Limb (tissue), 2 donors: ENCODE results near the gene ASCC3.

ENCODE experiments used
- DNase-seq, 2 donors: peaks; one replicate each; pipeline ENCODE4 v3.0.0-alpha.2; 2016; ENCODE audit errors: extremely low spot score in 2 of 2

The ASCC3 gene

DNA sequence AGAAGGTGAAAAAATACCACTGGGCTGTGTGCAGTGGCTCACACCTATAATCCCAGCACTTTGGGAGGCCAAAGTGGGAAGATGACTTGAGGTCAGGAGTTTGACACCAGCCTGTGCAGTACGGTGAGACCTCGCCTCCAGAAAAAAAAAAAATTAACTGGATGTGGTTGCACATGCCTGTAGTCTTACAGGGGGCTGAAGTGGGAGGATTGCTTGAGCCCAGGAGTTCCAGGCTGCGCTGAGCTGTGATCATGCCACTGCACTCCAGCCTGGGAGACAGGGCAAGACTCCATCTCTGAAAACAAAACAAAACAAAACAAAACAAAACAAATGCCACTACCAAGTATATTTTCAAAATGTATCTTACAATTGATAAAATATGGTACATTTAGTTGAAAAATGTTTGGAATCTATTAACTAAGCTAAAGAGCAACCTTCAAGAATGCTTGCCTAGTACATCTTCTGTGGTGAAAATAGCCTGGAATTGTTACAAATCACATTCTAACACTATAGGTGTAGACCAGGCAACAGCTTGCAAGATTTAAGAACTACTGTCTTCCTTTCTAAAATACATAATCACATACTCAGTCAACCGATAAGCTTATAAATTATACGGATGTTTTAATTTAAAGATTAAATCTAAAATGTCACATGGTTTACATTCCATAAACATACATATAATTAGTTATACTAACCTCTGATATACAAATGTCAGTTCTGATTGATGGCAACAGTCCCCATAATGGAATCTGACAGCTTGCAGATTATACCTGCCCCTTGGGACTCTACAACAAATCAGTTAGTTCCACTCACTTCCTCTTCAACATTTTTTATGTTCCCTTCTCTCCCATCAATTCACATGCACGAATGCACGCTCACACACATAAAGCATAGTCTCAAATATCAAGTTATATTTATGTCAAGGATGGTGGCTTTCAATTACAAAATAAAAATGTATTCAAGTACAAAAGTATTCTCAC is 150.8 kb downstream of the ASCC3 start:
- DNase-seq, result no peak

DNA sequence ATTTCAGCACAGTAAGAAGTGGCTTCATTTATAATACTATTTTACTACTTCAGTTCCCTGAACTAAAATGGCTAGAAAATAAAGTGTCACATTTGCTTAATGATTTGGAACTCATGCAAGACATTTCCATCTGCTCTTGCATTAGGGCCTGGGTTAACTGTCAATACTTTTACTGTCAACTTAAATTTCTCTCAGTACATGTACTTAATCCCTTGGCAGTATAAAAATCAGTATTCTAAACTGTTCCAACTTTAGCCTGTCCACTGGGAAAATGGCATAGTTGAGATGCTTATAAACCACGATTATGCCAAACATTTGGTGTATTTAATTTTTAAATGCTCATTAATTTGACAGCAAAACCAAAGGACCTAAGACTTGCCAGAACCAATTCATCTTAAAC is 154.5 kb downstream of the ASCC3 start:
- no peak for DNase-seq

DNA sequence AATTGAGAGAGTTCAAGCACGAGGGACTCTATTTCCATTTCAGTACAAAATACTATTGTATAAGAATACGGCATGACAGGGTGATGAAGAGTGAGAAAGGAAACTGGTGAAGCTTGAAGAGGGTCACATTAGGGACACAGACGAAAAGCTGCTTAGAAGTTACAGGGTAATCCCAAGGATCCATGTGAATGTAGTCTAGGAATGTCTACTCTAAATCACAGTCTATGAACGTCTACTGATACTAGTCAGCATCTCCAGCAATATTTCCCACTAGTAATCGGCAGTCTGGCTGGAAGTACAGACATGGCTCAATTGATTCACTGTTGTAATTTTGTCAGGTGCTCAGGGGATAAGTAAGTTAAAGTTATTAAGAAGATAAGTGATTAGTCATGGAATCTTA is 156.4 kb downstream of the ASCC3 start:
- no peak for DNase-seq

DNA sequence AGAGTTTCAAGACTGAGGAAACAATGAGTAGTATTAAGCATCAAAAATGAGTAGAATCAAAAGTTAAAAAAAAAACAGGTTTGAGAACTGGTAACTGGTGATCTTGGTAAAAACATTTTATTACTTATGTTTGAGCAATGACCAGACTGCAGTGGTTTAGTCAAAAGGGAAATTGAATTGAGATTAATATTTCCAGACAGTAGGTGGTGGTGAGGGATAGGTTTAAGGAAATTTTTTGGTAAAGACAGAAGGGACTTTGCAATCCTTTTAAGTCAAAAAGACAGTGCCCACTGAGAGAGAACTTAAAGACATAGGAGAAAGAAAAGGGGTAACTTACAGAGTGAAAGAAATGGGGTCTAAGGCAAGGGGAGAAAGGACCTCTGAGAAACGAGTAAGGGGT is 156.9 kb downstream of the ASCC3 start:
- no peak for DNase-seq

DNA sequence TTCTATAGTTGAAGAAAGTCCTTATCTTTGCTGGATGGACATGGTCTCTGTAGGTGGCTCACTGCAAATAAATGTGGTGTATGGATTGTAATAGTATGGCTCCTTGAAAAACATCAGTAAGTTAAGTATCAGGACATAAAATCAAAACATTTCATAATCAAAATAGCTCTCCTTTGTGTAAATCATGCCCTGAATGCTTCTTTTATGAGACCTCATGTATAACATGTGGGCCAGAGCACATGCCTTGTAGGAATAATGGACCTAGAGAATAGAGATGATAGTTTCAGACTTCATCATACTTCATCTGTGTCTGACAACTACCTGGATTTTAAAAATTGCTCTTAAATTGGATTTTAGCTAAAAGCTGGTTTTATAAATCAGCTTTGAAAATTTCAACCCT is 159.9 kb downstream of the ASCC3 start:
- DNase-seq, result no peak

DNA sequence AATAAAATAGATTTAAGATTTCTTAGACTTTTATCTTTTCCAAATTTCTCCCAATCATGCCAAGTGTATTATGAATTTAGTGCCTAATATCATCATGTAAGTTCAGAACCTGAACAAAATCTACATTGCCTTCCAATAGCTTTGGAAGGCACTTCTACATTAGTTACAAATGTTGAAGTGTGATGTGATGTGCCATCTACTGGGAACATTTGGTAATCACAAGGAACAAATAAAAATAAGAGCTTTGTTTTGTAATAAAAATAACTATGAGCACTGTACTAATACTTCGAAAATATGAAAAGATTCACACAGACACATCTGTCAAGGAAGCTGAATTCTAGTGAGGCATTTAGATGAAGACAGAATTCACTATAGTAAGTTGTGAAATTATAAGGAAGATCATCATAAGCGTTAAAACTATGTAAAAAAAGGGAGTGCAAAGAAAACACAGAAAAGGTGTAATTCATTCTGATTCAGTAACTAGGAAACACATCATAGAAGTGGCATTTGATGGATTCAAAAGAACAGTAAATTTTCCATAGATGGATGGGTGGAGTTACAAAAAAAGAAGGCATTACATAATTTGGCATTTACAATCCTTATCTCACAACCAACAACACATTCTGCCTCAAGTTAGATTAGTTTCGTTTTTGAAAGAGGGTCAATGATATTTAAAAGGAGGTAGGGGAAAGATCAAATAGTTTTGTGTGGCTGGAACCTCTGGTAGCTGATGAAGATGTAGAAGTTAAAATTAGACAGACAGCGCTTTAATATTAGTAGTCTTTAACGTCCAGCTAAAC is 161.0 kb downstream of the ASCC3 start:
- no peak for DNase-seq

DNA sequence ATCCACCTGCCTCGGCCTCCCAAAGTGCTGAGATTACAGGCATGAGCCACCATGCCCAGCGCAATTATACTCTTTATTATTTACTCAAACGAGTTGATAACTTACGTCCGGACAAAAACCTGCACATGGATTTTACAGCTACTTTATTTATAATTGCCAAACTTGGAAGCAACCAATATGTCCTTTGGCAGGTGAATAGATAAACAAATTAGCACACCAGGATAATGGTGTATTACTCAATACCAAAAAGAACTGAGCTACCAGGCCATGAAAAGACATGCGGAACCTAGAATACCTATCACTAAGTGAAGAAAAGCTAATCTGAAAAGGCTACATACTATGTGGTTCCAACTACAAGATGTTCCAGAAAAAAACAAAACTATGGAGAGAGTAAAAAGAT is 168.1 kb downstream of the ASCC3 start:
- DNase-seq, result no peak

DNA sequence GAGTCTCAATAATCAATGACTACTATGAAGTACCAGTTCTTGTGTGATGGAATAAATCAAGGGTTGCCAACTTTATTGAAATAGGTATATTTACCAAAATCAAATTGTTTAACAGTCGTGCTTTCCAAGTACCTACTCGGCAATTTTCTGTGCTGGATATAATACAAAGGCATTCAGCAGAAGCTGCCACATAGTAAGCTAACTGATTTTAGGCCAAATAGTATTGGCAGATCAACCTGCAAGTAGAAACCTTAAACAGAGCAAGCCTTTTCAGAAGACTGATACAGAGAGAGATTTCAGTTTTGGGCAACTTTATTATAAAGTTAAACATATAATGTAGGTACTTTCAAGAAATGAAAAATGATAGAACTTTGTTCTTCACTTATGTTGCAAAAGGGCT is 174.6 kb downstream of the ASCC3 start:
- DNase-seq, result no peak

DNA sequence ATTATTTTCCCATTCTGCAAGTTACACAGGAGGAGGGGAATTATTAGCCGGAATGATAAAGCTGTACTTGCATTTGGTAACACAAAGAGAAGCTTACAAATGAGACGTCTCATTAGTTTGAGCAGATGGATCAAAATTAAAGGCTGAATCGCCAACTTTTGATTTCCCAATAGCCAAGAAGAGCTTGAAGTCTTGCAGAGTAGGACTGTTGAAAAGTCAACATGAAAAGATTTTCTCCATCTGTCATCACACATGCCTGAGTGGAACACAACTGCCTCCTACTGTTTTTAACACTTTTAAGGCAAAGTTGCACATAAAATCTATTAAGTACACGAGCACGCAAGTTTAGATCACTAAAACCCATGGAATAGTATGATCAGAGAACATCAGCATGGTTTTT is 176.2 kb downstream of the ASCC3 start:
- DNase-seq, result no peak

DNA sequence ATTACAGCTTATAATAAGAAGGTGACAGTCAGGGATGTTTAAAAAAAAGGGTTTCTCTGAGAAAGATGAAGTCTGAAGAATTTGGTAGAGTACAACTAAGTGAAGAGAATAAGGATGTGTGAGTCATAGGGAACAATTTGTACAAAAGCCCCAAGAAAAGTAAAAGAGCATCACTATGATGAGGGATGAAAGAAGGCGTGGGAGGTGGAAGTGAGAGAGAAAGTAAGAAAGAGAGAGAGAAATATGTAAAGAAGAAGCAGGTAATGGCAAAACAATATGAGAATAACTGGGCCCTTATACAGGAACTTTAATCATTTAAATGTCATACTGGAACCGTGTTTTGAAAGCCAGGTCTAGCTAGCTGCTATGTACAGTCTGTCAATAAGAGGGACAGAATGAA is 179.4 kb downstream of the ASCC3 start:
- DNase-seq, result no peak

DNA sequence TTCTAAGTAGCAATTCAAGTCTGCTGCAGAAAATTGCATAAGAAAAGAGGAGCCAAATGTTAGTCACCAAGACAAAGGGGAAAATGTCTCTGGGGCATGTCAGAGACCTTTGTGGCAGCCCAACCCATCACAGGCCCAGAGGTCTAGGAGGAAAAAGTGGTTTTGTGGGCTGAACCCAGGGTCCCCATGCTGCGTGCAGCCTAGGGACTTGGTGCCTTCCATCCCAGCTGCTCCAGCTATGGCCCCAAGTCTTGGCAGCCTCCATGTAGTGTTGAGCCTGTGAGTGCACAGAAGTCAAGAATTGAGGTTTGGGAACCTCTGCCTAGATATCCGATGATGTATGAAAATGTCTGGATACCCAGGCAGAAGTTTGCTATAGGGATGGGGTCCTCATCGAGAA is 181.1 kb downstream of the ASCC3 start:
- DNase-seq, result no peak

DNA sequence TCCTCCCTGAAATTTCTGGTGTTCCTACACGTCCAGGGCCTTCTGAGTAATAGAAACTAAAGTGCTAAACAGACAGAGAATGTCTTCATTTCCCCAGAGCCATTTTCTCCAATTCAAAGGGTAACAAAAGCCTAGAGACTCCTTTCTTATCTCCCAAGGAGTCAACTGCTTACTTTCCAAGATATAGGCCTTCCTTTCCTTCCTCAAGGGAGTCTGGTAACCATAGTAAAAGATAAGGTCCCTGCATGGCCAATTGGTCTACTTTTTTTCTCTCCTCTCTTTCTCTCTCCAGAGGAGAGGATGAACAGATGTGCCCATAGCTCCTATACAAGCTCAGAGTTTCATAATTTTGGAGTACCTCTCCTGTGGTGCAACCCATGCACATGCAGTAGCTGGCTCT is 185.7 kb downstream of the ASCC3 start:
- no peak for DNase-seq

DNA sequence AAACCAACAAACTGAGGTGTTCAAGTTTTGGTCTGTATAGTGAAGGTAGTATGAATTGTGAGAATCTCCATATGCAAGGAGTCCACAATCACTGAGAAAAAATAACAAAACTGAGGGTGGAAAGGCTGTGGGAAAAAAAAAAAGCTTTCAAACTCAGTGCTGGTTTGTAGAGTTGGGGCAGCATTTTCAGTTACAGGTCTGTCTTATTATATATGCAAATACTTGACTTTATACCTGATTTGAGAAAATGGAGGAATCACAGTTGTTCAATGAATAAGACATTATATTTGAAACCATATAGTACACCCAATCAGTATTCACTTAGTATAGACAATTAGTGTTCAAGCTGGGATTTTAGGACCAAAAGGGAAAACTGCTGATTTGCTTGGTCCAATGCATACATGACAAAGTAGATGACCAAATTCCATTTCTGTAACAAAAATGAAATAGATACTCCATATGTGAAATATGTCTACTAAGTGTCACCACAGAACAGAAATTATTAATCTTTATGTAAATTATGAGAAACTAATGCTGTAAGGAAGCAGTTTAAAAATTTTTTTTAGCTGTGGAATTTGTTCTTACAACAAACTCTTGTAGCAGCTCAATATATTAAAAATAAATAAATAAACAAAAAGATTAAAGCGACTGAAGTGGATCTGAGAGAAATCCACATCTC is 187.7 kb downstream of the ASCC3 start:
- no peak for DNase-seq

DNA sequence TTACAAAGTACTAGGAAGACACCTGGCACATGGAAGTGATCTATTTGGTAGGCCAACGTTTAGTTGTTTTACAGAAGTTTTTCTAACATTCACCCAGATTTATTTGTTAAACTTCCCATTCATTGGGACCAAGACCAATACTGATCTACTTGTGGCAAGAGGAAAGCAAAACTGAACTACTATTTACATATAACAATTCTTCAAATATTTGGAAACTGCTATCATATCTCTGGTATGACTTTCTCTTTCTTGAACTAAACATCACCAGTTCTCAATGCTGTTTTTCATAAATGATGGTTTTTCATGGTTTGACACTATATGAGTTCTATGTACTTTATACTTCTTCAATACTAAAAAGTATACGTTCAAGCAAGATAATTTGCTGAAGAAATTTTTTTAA is 189.2 kb downstream of the ASCC3 start:
- DNase-seq, result no peak

DNA sequence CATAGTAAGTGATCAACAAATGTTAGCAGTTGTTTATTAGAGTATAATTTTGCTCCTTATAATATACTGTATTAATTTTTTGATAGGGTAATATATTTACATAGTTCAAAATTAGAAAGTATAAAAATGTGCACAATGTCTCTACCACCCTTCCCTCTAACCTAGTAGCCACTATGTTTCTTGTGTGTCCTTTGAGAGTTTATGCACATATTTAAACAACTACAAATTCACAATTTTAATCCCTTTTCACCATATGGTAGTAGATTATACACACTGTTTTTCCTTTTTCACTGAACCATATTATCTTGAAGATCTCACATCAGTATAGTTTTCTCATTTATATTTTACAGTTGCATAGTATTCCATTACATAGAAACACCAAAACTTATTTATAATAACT is 194.9 kb downstream of the ASCC3 start:
- DNase-seq, result no peak

DNA sequence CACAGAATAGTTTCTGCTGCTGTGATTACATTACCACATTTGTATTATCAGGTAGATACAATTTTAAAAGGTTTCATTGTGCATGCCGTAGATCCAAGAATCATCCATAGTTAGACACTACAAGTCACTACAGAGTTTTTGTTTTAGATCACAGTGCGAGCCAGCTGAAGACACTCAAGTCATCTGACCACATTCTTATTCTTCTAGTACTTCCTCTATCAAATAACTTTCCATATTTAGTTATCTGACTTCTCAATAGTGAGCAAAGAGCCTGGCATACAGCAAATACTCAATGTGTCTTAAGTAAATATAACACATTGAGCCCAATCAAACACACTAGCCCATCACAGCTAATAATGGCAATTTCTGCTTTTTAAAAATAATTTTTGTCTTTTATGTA is 195.4 kb downstream of the ASCC3 start:
- DNase-seq, result no peak

DNA sequence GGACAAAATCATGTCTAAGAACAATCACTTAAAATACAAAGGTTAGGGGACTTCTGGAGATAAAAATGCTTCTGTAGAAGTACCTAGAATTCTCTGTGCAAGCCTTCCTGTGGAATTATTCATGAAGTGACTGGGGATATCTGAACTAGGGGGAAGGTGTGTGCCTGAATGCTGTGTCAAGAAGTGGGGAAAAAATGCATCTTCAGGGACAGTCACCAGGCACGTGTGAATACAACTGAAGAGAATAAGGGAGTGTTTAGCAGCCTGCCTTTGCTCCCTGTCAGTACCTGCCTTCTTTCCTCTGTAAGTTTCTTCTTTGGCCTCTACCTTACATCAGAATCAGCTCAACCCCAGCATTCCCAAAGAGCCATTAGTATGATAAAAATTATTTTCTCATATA is 201.0 kb downstream of the ASCC3 start:
- no peak for DNase-seq

DNA sequence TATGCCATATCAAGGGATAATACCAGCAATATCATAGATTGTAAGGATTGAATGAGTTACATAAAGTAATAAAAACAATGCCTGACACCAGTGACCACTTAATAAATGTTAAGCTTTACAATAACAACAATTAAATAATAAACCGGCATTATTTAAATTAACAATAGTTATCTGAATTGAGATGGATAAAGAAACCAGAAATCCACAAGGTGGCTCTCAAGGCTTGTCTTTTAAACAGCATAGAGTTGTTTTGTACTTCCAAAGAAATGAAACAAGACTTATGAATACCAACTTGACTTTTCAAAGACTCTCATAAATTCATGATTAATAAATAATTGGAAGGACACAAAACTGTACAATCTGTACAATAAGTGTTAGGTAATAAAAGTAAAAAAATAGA is 203.1 kb downstream of the ASCC3 start:
- DNase-seq, result no peak

DNA sequence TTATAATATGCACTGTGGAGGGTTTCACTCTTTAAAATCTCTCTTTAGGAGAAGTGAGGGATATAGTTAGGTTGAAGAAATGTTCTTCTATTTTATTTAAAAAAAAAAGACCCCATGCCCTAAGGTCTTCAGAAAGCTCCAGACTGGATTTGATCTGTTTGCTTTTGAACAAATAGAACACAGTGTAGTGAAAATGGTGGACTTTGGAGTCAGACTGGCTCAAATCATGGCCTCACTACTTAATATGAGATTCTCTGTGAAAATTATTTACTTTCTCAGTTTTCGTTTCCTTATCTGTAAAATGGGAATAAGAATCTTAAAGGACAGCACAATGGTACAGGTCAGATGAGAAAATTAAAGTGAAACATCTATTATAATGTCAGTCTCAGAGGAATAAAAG is 203.9 kb downstream of the ASCC3 start:
- no peak for DNase-seq

DNA sequence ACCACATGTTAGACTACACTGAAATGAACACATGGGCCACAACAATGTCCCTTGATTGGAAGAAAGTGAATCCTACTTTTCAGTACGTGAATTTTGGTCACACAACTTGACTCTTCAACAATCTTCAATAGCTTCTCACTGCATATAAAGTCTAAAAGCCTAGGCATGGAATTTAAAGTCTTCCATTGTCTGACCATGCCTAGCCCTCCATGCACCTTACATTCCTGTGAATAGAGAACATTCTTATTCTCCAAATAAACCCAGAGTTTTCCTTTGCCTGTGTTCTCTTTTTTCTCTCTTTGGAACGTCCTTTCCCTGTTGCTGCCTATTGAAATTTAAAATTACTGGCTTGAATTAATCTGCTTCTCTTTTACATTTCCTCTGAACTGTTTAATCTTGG is 207.5 kb downstream of the ASCC3 start:
- DNase-seq, result no peak

DNA sequence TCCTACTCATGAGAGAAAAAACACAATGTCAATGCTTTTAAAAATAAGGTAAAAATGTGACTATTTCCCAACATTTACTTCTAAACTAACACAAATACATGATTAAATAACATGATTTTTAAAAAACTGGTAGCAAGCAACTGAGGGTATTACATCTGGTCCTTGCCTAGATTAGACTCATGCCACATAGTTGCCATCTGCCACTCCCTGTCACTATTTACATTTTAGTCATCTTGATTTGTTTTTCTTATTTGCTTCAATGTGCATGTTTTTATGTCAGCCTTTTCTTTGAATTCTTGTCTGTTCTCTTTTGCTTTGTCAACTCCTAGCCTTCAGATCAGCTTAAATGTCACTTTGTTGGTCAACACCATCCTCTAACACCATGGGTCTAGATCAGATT is 209.4 kb downstream of the ASCC3 start:
- no peak for DNase-seq

DNA sequence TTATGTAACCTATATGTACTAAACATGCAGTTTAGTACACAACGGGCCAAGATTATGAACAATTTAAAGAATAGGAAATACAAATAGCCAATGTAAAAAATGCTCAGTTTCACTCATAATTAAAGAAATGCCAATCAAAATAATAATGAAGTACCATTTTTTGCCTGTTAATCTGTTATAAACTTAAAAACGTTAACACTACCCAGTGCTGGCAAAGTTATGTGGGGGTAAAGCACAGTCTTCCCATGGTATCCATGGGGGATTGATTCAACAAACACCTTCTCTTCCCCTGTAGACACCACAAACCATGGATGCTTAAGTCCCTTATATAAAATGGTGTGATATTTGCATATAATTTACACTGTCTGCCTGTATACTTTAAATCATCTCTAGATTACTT is 211.1 kb downstream of the ASCC3 start:
- no peak for DNase-seq
